Measurements from ENCODE around the gene CKAP2L.

GRCh38 chr2:112774536-112775285 is 10.3 kb upstream of the CKAP2L start:
- TF ChIP-seq USF1 (IDR thresholded peaks at IDR 0.05) (no peak), EP300 (IDR thresholded peaks at IDR 0.05; ENCODE audit: borderline replicate concordance) (no peak), CEBPB (IDR thresholded peaks at IDR 0.05) (no peak), TAF1 (IDR thresholded peaks at IDR 0.05; ENCODE audit: low read depth) (no peak), NFIC (IDR thresholded peaks at IDR 0.05) (no peak), REST (IDR thresholded peaks at IDR 0.05; ENCODE audit: low read depth) (no peak), MAX (IDR thresholded peaks at IDR 0.05) (no peak), TEAD4 (IDR thresholded peaks at IDR 0.05) (no peak), CREB1 (IDR thresholded peaks at IDR 0.05; ENCODE audit: low read depth) (no peak)
